Endothelial cell of umbilical vein (primary cell): ENCODE results near the gene PPP3CA. TPM values are rescaled to one million over a fixed set of nuclear protein-coding genes. Genes with fewer than 3 reads are reported as not detected.

Source experiments
- BruUV-seq: library from RNA; stranded (reverse); fragments of 400-500 nt; replicated peaks from 2 replicates; lab custom pipeline; 2021; lab: Mats Ljungman, UMichigan
- CTCF ChIA-PET: fragments of 300-600, 350-600 bp; sonication (Branson Sonifier 250); formaldehyde crosslinking; loops from one replicate; lab custom pipeline; 2021; ENCODE audit warnings: antibody characterized with exemption, inconsistent platforms; lab: Charles Lee
- POLR2A ChIA-PET: fragments of 300-600, 350-600 bp; sonication (Branson Sonifier 250); formaldehyde crosslinking; loops from one replicate; lab custom pipeline; 2021; ENCODE audit warnings: antibody characterized with exemption, inconsistent platforms; lab: Charles Lee
- DNase-seq: peaks from one replicate; pipeline ENCODE4 v3.0.0-alpha.2; 2011; ENCODE audit warnings: low read depth, low spot score
- FAIRE-seq: peaks from 2 replicates; lab custom pipeline; 2011; peaks lifted over from hg19 to GRCh38; lab: Jason Lieb, UNC
- H2AFZ ChIP-seq: 2 replicates; pipeline ENCODE4 v1.6.0; 2012; ENCODE audit warnings: low read depth, low read length, control low read depth, inconsistent platforms
- H3K27ac ChIP-seq: 2 replicates; pipeline ENCODE4 v1.5.1; 2011; ENCODE audit warnings: low read depth, mild to moderate bottlenecking, control low read depth, low read length, moderate library complexity; ENCODE audit not compliant: insufficient read depth
- H3K27me3 ChIP-seq, 2 experiments: 2 replicates each; pipeline versions ENCODE4 v1.6.0 to v1.6.1; 2011; ENCODE audit warnings: low read length in 2 of 2, mixed read lengths in 1 of 2; ENCODE audit not compliant: control insufficient read depth in 2 of 2, insufficient read depth in 2 of 2
- H3K36me3 ChIP-seq, 2 experiments: 2 replicates in 1 of 2; 3 replicates in 1 of 2; pipeline ENCODE4 v1.5.1; 2011; ENCODE audit warnings: low read length in 2 of 2, mild to moderate bottlenecking in 1 of 2, moderate library complexity in 1 of 2; ENCODE audit not compliant: control insufficient read depth in 2 of 2, insufficient read depth in 2 of 2; ENCODE audit errors: extremely low read depth in 1 of 2
- H3K4me1 ChIP-seq: 3 replicates; pipeline ENCODE4 v1.5.1; 2011; ENCODE audit warnings: mild to moderate bottlenecking, low read length; ENCODE audit not compliant: control insufficient read depth, insufficient read depth; ENCODE audit errors: extremely low read depth
- H3K4me2 ChIP-seq: 2 replicates; pipeline ENCODE4 v1.6.1; 2011; ENCODE audit warnings: low read length, control low read depth, mixed read lengths; ENCODE audit not compliant: insufficient read depth
- H3K4me3 ChIP-seq, 3 experiments: fragments of 200-600 bp in 1 of 3; sonication (generic), shearing (Covaris generic) in 1 of 3; replicated peaks in 1 of 3; 2 replicates each; pipeline ENCODE4 v1.5.1; 2011 to 2016; ENCODE audit warnings: control low read depth in 3 of 3, low read length in 3 of 3, mild to moderate bottlenecking in 2 of 3, inconsistent platforms in 1 of 3, low read depth in 1 of 3, moderate library complexity in 1 of 3; ENCODE audit not compliant: insufficient read depth in 1 of 3
- H3K79me2 ChIP-seq: 2 replicates; pipeline ENCODE4 v1.6.0; 2012; ENCODE audit warnings: low read length, inconsistent platforms; ENCODE audit not compliant: control insufficient read depth, insufficient read depth
- H3K9ac ChIP-seq: replicated peaks from 2 replicates; pipeline ENCODE3; 2011; ENCODE audit warnings: low read length, control low read depth; ENCODE audit not compliant: insufficient read depth; ENCODE audit errors: extremely low read depth
- H3K9me1 ChIP-seq: replicated peaks from 3 replicates; pipeline ENCODE4 v1.6.0; 2011; ENCODE audit warnings: mild to moderate bottlenecking, low read length; ENCODE audit not compliant: control insufficient read depth, insufficient read depth; ENCODE audit errors: extremely low read depth
- H3K9me3 ChIP-seq: replicated peaks from 2 replicates; pipeline ENCODE4 v1.5.1; 2012; ENCODE audit warnings: low read length, inconsistent platforms; ENCODE audit not compliant: control insufficient read depth, insufficient read depth
- H4K20me1 ChIP-seq: replicated peaks from 2 replicates; pipeline ENCODE3; 2011; ENCODE audit warnings: mild to moderate bottlenecking, low read length; ENCODE audit not compliant: control insufficient read depth, insufficient read depth; ENCODE audit errors: extremely low read depth
- CTCF ChIP-seq, 2 donors: IDR thresholded peaks; 1 replicate in 1 of 2; 2 replicates in 1 of 2; pipeline ENCODE4 v1.5.1; 2011; ENCODE audit warnings: low read length in 2 of 2, mild to moderate bottlenecking in 2 of 2, moderate library complexity in 2 of 2, control low read depth in 1 of 2, inconsistent platforms in 1 of 2, low read depth in 1 of 2; ENCODE audit not compliant: insufficient read depth in 1 of 2; ENCODE audit errors: extremely low read depth in 1 of 2
- EZH2 ChIP-seq: IDR thresholded peaks from 2 replicates; pipeline ENCODE4 v1.6.1; 2012; ENCODE audit warnings: borderline replicate concordance, low read depth, mild to moderate bottlenecking, moderate library complexity, low read length, inconsistent platforms; ENCODE audit not compliant: severe bottlenecking
- FOS ChIP-seq: IDR thresholded peaks from 2 replicates; pipeline ENCODE4 v1.6.1; 2011; ENCODE audit warnings: mild to moderate bottlenecking, low read length, moderate library complexity, borderline replicate concordance; ENCODE audit not compliant: insufficient read depth
- GATA2 ChIP-seq: IDR thresholded peaks from 2 replicates; pipeline ENCODE4 v1.7.0; 2011; ENCODE audit warnings: low read depth, mild to moderate bottlenecking, moderate library complexity, mixed read lengths, low read length; ENCODE audit not compliant: insufficient read length, insufficient read depth
- JUN ChIP-seq: IDR thresholded peaks from 2 replicates; pipeline ENCODE4 v1.6.1; 2011; ENCODE audit warnings: borderline replicate concordance, low read depth; ENCODE audit not compliant: insufficient read length, insufficient read depth
- MAX ChIP-seq: IDR thresholded peaks from 2 replicates; pipeline ENCODE4 v1.6.1; 2011; ENCODE audit not compliant: insufficient read depth, insufficient read length
- MYC ChIP-seq: IDR thresholded peaks from one replicate; pipeline ENCODE4 v1.6.1; 2011; ENCODE audit warnings: mild to moderate bottlenecking, low read depth, low read length
- POLR2A ChIP-seq: IDR thresholded peaks from 2 replicates; pipeline ENCODE4 v1.6.1; 2012; ENCODE audit warnings: low read depth, mild to moderate bottlenecking, control low read depth, low read length
- POLR2AphosphoS5 ChIP-seq: IDR thresholded peaks from 2 replicates; pipeline ENCODE4 v1.6.1; 2012; ENCODE audit warnings: low read depth, mild to moderate bottlenecking, control low read depth, low read length, moderate library complexity; ENCODE audit not compliant: insufficient read depth
- dilution Hi-C: fragments of 300-500 bp; cut with MboI; formaldehyde crosslinking; loops from one replicate; pipeline ENCODE4 v1.15.0; 2019; ENCODE audit warnings: low sequenced_read_pairs; ENCODE audit not compliant: extremely low pct_ligation_motif_present
- intact Hi-C: fragments of 100-400 bp; cut with micrococcal nuclease; formaldehyde crosslinking; loops from one replicate; pipeline ENCODE4 v1.10.0; 2022
- polyA plus RNA-seq, 4 experiments: library from polyadenylated mRNA; depleted of rRNA in 3 of 4; stranded (reverse) in 3 of 4; unstranded in 1 of 4; fragments of >200 nt; gene quantifications; 2 replicates each; pipeline versions ENCODE4 v1.2.1 to v1.2.3, GENCODE V29; 2011 to 2012; ENCODE audit warnings: missing spikeins in 1 of 4
- total RNA-seq: library from RNA; stranded (reverse); gene quantifications from 2 replicates; pipeline ENCODE4 v1.2.3, GENCODE V29; 2021

Gene PPP3CA
- total and polyA plus RNA-seq, 2 donors (not counting 3 experiments of a cell fraction or from before 2014, with no cell fraction given): 7.0 to 43.3 TPM

- Histone ChIP-seq H2AFZ (no peak overlapping the region), H3K36me3 (no peaks in the 10 kb centered on the region), H4K20me1 (no peaks in the 10 kb centered on the region), H3K4me3 (no peak overlapping the region), H3K27me3 (no peaks in the 10 kb centered on the region), H3K4me2 (no peak overlapping the region), H3K27ac (no peak overlapping the region), H3K9me1 (no peaks in the 10 kb centered on the region), H3K9me3 (no peaks in the 10 kb centered on the region), H3K79me2 (no peaks in the 10 kb centered on the region), H3K9ac (no peak overlapping the region), H3K4me1 (peaks cover 15% of the 10 kb centered on the region)
- dilution Hi-C loops (no loop called here), intact Hi-C loops (no loop called here)
- no TSS peak for BruUV-seq
- ChIA-PET POLR2A (no interaction called here), CTCF (interaction anchor here (1.4 kb wide), 1 partner anchor 32 kb away, joined by 3 read pairs; no protein-coding TSS in a partner anchor)
- no peak for DNase-seq
- no peak for FAIRE-seq
- no peak for TF ChIP-seq POLR2AphosphoS5
- no peak for TF ChIP-seq EZH2
- no peak for TF ChIP-seq JUN
- no peak for TF ChIP-seq MAX
- TF ChIP-seq CTCF (IDR thresholded peaks at IDR 0.05; ENCODE audit: extremely low read depth in 1 of 2, insufficient read depth in 1 of 2, low read depth in 1 of 2, low read length in 2 of 2): no peak
- TF ChIP-seq MYC: no peak
- TF ChIP-seq GATA2: no peak
- TF ChIP-seq FOS: no peak
- TF ChIP-seq POLR2A: no peak
Measured at GRCh38 chr4:101224358-101225218, 122.7 kb downstream of the PPP3CA start.
